ENCODE results near the gene ECM2. TPM values are rescaled to one million over a fixed set of nuclear protein-coding genes. Genes with fewer than 3 reads are reported as not detected.

Gene ECM2
- total and polyA plus RNA-seq, 7 experiments from 2014 or later, result not detected

DNA sequence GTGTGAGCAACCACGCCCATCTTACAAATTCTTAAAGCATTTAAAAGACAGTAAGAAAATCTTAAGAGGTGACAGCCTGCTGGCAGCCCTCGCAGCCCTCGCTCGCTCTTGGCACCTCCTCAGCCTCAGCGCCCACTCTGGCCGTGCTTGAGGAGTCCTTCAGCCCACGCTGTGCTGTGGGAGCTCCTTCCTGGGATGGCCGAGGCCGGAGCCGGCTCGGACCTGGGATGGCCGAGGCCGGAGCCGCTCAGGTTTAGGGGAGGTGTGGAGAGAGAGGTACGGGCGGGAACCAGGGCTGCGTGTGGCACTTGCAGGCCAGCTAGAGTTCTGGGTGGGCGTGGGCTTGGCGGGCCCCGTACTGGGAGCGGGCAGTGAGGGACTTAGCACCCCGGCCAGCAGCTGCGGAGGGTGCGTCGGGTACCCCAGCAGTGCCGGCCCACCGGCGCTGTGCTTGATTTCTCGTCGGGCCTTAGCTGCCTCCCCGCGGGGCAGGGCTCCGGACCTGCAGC, 9.3 kb upstream of the ECM2 start:
- Histone ChIP-seq H3K36me3 (ENCODE audit: control insufficient read depth in 2 of 3, insufficient read depth in 3 of 3, low read length in 3 of 3) (no peaks in the 10 kb centered on the region), H3K27ac (ENCODE audit: low read depth, low read length) (no peak overlapping the region), H3K27me3 (ENCODE audit: control insufficient read depth in 2 of 2, insufficient read depth in 2 of 2, low read length in 2 of 2) (no peaks in the 10 kb centered on the region), H3K4me1 (ENCODE audit: control insufficient read depth in 2 of 2, insufficient read depth in 2 of 2, low read length in 2 of 2) (no peaks in the 10 kb centered on the region), H3K9me3 (ENCODE audit: control insufficient read depth in 2 of 3, low read length in 3 of 3) (no peaks in the 10 kb centered on the region), H3K4me3 (ENCODE audit: low read length) (no peak overlapping the region)
- no peak overlapping the region for H3K4me3 Mint-ChIP-seq
- intact Hi-C loops (cut with micrococcal nuclease), result no loop called here
- H3K4me1 Mint-ChIP-seq, result no peaks in the 10 kb centered on the region
- no peak overlapping the region for H3K27ac Mint-ChIP-seq
- ATAC-seq, result no peak
- peaks cover 0 to 8% (median 0%) of the 10 kb centered on the region in 11 donors for H3K9me3 Mint-ChIP-seq
- H3K27me3 Mint-ChIP-seq, result no peaks in the 10 kb centered on the region
- no peak for DNase-seq
- ChIA-PET CTCF (interaction anchor here (0.6 kb wide), 1 partner anchor 275 kb away, joined by 4 read pairs; no protein-coding TSS in a partner anchor), POLR2A (no interaction called here)
- H3K36me3 Mint-ChIP-seq, result peaks cover 0 to 4% (median 0%) of the 10 kb centered on the region in 5 donors

DNA sequence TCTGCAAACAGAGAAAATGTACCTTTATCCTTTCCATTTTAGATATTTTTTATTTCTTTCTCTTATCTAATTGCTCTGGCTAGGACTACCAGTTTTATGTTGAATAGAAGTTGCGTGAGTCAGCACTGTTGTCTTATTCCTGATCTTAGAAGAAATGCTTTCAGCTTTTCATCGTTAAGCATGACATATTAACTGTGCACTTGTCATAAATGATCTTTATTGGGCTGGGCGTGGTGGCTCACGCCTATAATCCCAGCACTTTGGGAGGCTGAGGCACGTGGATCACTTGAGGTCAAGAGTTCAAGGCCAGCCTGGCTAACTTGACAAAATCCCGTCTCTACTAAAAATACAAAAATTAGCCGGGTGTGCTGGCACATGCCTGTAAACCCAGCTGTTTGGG, 8.2 kb upstream of the ECM2 start:
- ChIA-PET POLR2A (no interaction called here), CTCF (no interaction called here)
- Mint-ChIP-seq H3K27me3 (no peaks in the 10 kb centered on the region), H3K4me1 (no peaks in the 10 kb centered on the region), H3K9me3 (peaks cover 0 to 8% (median 0%) of the 10 kb centered on the region in 11 donors), H3K27ac (no peak overlapping the region), H3K4me3 (no peak overlapping the region), H3K36me3 (peaks cover 0 to 3% (median 0%) of the 10 kb centered on the region in 5 donors)
- Histone ChIP-seq H3K27me3 (ENCODE audit: control insufficient read depth in 2 of 2, insufficient read depth in 2 of 2, low read length in 2 of 2) (no peaks in the 10 kb centered on the region), H3K36me3 (ENCODE audit: control insufficient read depth in 2 of 3, insufficient read depth in 3 of 3, low read length in 3 of 3) (no peaks in the 10 kb centered on the region), H3K4me1 (ENCODE audit: control insufficient read depth in 2 of 2, insufficient read depth in 2 of 2, low read length in 2 of 2) (no peaks in the 10 kb centered on the region), H3K4me3 (ENCODE audit: low read length) (no peak overlapping the region), H3K27ac (ENCODE audit: low read depth, low read length) (no peak overlapping the region), H3K9me3 (ENCODE audit: control insufficient read depth in 2 of 3, low read length in 3 of 3) (no peaks in the 10 kb centered on the region)
- ATAC-seq, result no peak
- DNase-seq, result no peak
- intact Hi-C loops (cut with micrococcal nuclease), result no loop called here

DNA sequence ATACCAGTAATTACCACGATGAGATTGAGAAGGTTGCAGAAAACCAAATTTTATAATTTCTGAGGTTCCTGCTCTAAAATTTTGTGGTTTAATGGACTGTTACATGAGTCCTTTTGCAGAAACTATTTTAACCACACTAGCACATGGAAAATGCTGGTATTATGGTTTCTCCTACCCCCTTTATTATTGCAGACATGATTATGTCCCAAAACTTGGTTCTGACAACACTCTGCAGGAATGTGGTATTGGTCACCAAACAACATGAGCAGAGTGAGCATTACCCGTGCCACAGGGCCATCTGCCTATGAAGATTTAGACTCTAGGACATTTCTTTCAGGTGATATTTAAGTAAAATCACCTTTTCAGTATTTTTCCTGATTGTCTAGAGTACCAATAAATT, 2.8 kb upstream of the ECM2 start:
- no peak for DNase-seq
- H3K9me3 Mint-ChIP-seq, result peaks cover 0 to 5% (median 0%) of the 10 kb centered on the region in 11 donors
- Histone ChIP-seq H3K9me3 (ENCODE audit: control insufficient read depth in 2 of 3, low read length in 3 of 3) (no peaks in the 10 kb centered on the region), H3K4me3 (ENCODE audit: low read length) (no peak overlapping the region), H3K27ac (ENCODE audit: low read depth, low read length) (no peak overlapping the region), H3K4me1 (ENCODE audit: control insufficient read depth in 2 of 2, insufficient read depth in 2 of 2, low read length in 2 of 2) (no peaks in the 10 kb centered on the region), H3K27me3 (ENCODE audit: control insufficient read depth in 2 of 2, insufficient read depth in 2 of 2, low read length in 2 of 2) (no peaks in the 10 kb centered on the region), H3K36me3 (ENCODE audit: control insufficient read depth in 2 of 3, insufficient read depth in 3 of 3, low read length in 3 of 3) (no peaks in the 10 kb centered on the region)
- no peaks in the 10 kb centered on the region for H3K27me3 Mint-ChIP-seq
- peaks cover 0 to 6% (median 0%) of the 10 kb centered on the region in 7 donors for H3K4me1 Mint-ChIP-seq
- no peak for ATAC-seq
- CTCF ChIA-PET, result no interaction called here
- H3K27ac Mint-ChIP-seq, result no peak overlapping the region
- POLR2A ChIA-PET, result no interaction called here
- H3K4me3 Mint-ChIP-seq, result no peak overlapping the region
- no peaks in the 10 kb centered on the region for H3K36me3 Mint-ChIP-seq
- intact Hi-C loops (cut with micrococcal nuclease), result no loop called here

DNA sequence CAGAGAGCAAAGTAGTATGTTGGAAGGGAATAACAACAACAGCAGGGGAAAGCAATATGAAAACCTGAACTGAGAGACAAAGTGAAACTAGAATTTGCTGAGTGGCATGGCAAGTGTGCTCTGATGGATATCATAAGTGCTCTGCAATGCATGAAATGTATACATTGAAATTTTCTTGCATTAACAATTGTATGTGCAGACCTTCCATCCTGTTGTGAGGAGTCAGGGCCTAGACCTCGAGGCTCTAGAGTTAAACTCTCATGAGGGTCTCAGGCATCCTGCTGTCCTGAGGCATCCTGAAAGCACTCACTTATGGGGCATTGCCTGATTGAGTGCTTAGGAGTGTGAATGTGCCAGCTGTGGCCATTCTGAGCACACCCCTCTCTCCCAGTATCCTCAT, 1.1 kb downstream of the ECM2 start:
- Mint-ChIP-seq H3K27ac (no peak overlapping the region), H3K27me3 (no peaks in the 10 kb centered on the region), H3K9me3 (peaks cover 0 to 10% (median 2%) of the 10 kb centered on the region in 11 donors), H3K4me1 (peaks cover 0 to 6% (median 0%) of the 10 kb centered on the region in 7 donors), H3K4me3 (no peak overlapping the region), H3K36me3 (peaks cover 0 to 8% (median 3%) of the 10 kb centered on the region in 5 donors)
- DNase-seq (no peak), ATAC-seq (no peak)
- Histone ChIP-seq H3K4me3 (ENCODE audit: low read length) (no peak overlapping the region), H3K4me1 (ENCODE audit: control insufficient read depth in 2 of 2, insufficient read depth in 2 of 2, low read length in 2 of 2) (no peaks in the 10 kb centered on the region), H3K36me3 (ENCODE audit: control insufficient read depth in 2 of 3, insufficient read depth in 3 of 3, low read length in 3 of 3) (no peaks in the 10 kb centered on the region), H3K27ac (ENCODE audit: low read depth, low read length) (no peak overlapping the region), H3K9me3 (ENCODE audit: control insufficient read depth in 2 of 3, low read length in 3 of 3) (no peaks in the 10 kb centered on the region), H3K27me3 (ENCODE audit: control insufficient read depth in 2 of 2, insufficient read depth in 2 of 2, low read length in 2 of 2) (no peaks in the 10 kb centered on the region)
- POLR2A ChIA-PET, result no interaction called here
- intact Hi-C loops (cut with micrococcal nuclease), result no loop called here
- CTCF ChIA-PET, result no interaction called here

DNA sequence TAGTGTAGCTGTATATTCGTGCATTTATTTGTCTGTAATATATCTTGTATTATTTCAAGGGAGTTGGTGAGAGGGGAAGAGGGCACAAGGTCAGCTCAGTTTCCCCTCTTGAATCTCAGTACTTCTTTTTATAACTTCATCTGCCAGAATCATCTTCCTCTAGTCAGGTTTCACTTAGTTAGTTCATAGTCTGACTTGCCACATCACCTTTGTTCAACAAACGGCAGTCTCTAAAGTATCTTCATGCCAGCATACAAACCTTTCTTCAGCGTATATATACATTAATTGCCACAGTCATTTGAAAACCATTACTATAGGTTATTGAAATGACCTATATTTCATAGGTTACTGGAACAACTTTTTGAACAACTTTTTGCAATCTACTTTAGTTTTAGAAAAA, 1.6 kb downstream of the ECM2 start:
- H3K9me3 ChIP-seq (ENCODE audit: control insufficient read depth in 2 of 3, low read length in 3 of 3), result no peaks in the 10 kb centered on the region
- ATAC-seq (no peak), DNase-seq (no peak)
- ChIA-PET CTCF (no interaction called here), POLR2A (no interaction called here)
- no peak overlapping the region for H3K27ac Mint-ChIP-seq
- H3K4me3 Mint-ChIP-seq, result no peak overlapping the region
- H3K4me1 ChIP-seq (ENCODE audit: control insufficient read depth in 2 of 2, insufficient read depth in 2 of 2, low read length in 2 of 2), result no peaks in the 10 kb centered on the region
- intact Hi-C loops (cut with micrococcal nuclease), result no loop called here
- no peaks in the 10 kb centered on the region for H3K27me3 ChIP-seq (ENCODE audit: control insufficient read depth in 2 of 2, insufficient read depth in 2 of 2, low read length in 2 of 2)
- H3K4me3 ChIP-seq (ENCODE audit: low read length), result no peak overlapping the region
- H3K27me3 Mint-ChIP-seq, result no peaks in the 10 kb centered on the region
- H3K36me3 ChIP-seq (ENCODE audit: control insufficient read depth in 2 of 3, insufficient read depth in 3 of 3, low read length in 3 of 3), result no peaks in the 10 kb centered on the region
- peaks cover 0 to 6% (median 0%) of the 10 kb centered on the region in 7 donors for H3K4me1 Mint-ChIP-seq
- H3K36me3 Mint-ChIP-seq, result peaks cover 0 to 8% (median 3%) of the 10 kb centered on the region in 5 donors
- no peak overlapping the region for H3K27ac ChIP-seq (ENCODE audit: low read depth, low read length)
- H3K9me3 Mint-ChIP-seq, result peaks cover 0 to 10% (median 2%) of the 10 kb centered on the region in 11 donors

DNA sequence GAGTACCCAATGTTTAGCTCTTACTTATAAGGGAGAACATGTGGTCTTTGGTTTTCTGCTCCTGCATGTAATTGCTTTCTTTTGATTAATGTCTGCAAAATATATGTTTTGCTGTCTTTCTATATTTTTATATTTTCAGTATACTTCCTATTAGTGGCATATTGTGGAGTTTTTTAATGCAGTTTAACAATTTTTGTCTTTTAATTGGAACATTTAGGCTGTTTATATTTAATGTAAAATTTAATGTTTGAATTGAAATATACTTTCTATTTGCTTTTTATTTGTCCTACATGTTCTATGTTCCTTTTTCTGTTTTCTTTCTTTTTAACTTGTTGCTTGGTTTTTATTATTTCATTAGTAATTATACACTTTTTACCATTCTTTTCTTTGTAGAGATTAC, 4.9 kb downstream of the ECM2 start:
- no peaks in the 10 kb centered on the region for H3K36me3 ChIP-seq (ENCODE audit: control insufficient read depth in 2 of 3, insufficient read depth in 3 of 3, low read length in 3 of 3)
- DNase-seq (no peak), ATAC-seq (no peak)
- Mint-ChIP-seq H3K4me1 (peaks cover 0 to 6% (median 0%) of the 10 kb centered on the region in 7 donors), H3K27ac (no peak overlapping the region), H3K27me3 (no peaks in the 10 kb centered on the region), H3K36me3 (peaks cover 0 to 8% (median 3%) of the 10 kb centered on the region in 5 donors), H3K4me3 (no peak overlapping the region), H3K9me3 (peaks cover 0 to 10% (median 2%) of the 10 kb centered on the region in 11 donors)
- no peak overlapping the region for H3K4me3 ChIP-seq (ENCODE audit: low read length)
- ChIA-PET CTCF (no interaction called here), POLR2A (interaction anchor here (0.6 kb wide), 1 partner anchor 34 kb away, joined by 3 read pairs; no protein-coding TSS in a partner anchor)
- no peak overlapping the region for H3K27ac ChIP-seq (ENCODE audit: low read depth, low read length)
- H3K27me3 ChIP-seq (ENCODE audit: control insufficient read depth in 2 of 2, insufficient read depth in 2 of 2, low read length in 2 of 2), result no peaks in the 10 kb centered on the region
- no peaks in the 10 kb centered on the region for H3K9me3 ChIP-seq (ENCODE audit: control insufficient read depth in 2 of 3, low read length in 3 of 3)
- H3K4me1 ChIP-seq (ENCODE audit: control insufficient read depth in 2 of 2, insufficient read depth in 2 of 2, low read length in 2 of 2), result no peaks in the 10 kb centered on the region
- intact Hi-C loops (cut with micrococcal nuclease), result no loop called here

DNA sequence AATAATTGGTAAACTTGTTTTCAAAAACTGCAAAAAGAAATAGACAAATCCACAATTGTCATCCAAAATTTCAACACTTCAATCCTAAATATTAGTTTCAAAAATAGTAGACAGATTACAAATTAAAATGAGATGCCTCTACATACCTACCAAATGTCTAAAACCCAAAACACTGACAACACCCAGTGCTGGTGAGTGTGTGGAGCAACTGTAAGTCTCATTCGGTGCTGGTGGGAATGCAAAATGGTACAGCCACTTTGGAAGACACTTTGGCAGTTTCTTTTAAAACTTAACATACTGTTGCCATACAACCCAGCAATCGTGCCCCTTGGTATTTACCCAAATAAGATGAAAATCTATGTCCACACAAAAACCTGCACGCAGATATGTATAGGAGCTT, 6.7 kb downstream of the ECM2 start:
- no peak overlapping the region for H3K4me3 ChIP-seq (ENCODE audit: low read length)
- DNase-seq (no peak), ATAC-seq (no peak)
- H3K27me3 ChIP-seq (ENCODE audit: control insufficient read depth in 2 of 2, insufficient read depth in 2 of 2, low read length in 2 of 2), result no peaks in the 10 kb centered on the region
- peaks cover 0 to 1% (median 0%) of the 10 kb centered on the region in 7 donors for H3K4me1 Mint-ChIP-seq
- POLR2A ChIA-PET, result no interaction called here
- H3K4me3 Mint-ChIP-seq, result no peak overlapping the region
- no peaks in the 10 kb centered on the region for H3K27me3 Mint-ChIP-seq
- H3K36me3 ChIP-seq (ENCODE audit: control insufficient read depth in 2 of 3, insufficient read depth in 3 of 3, low read length in 3 of 3), result no peaks in the 10 kb centered on the region
- no peak overlapping the region for H3K27ac Mint-ChIP-seq
- peaks cover 0 to 8% (median 3%) of the 10 kb centered on the region in 5 donors for H3K36me3 Mint-ChIP-seq
- H3K9me3 Mint-ChIP-seq, result peaks cover 0 to 10% (median 2%) of the 10 kb centered on the region in 11 donors
- intact Hi-C loops (cut with micrococcal nuclease), result no loop called here
- no peaks in the 10 kb centered on the region for H3K4me1 ChIP-seq (ENCODE audit: control insufficient read depth in 2 of 2, insufficient read depth in 2 of 2, low read length in 2 of 2)
- CTCF ChIA-PET, result no interaction called here
- H3K27ac ChIP-seq (ENCODE audit: low read depth, low read length), result no peak overlapping the region
- H3K9me3 ChIP-seq (ENCODE audit: control insufficient read depth in 2 of 3, low read length in 3 of 3), result no peaks in the 10 kb centered on the region
